NCI-H345 (cell line): ENCODE data around the gene SLC26A4.

Experiments used
- DNase-seq: peaks from one replicate; lab custom pipeline; 2025; lab: John Stamatoyannopoulos, UW

The SLC26A4 gene

GRCh38 chr7:107661081-107661864 is 645 bp downstream of the SLC26A4 start:
- DNase-seq = peak; percentile 67

GRCh38 chr7:107661865-107662379 is 1.3 kb downstream of the SLC26A4 start:
- DNase-seq = peak; percentile 29

GRCh38 chr7:107663196-107663595 is 2.6 kb downstream of the SLC26A4 start:
- no peak for DNase-seq

GRCh38 chr7:107666790-107667189 is 6.2 kb downstream of the SLC26A4 start:
- no peak for DNase-seq

- no peak for DNase-seq
Measured at GRCh38 chr7:107667341-107667740, 6.7 kb downstream of the SLC26A4 start.

GRCh38 chr7:107668296-107668695 is 7.7 kb downstream of the SLC26A4 start:
- no peak for DNase-seq

- no peak for DNase-seq
Measured at GRCh38 chr7:107672183-107672582, 11.6 kb downstream of the SLC26A4 start.

GRCh38 chr7:107676249-107676648 is 15.6 kb downstream of the SLC26A4 start:
- no peak for DNase-seq

GRCh38 chr7:107678110-107678753 is 17.6 kb downstream of the SLC26A4 start:
- DNase-seq = no peak

- DNase-seq = no peak
Measured at GRCh38 chr7:107680478-107680877, 19.9 kb downstream of the SLC26A4 start.

GRCh38 chr7:107682886-107683285 is 22.3 kb downstream of the SLC26A4 start:
- DNase-seq = no peak

- DNase-seq = no peak
Measured at GRCh38 chr7:107684287-107684686, 23.7 kb downstream of the SLC26A4 start.

- DNase-seq = no peak
Measured at GRCh38 chr7:107684947-107685463, 24.4 kb downstream of the SLC26A4 start.

GRCh38 chr7:107686816-107687387 is 26.3 kb downstream of the SLC26A4 start:
- no peak for DNase-seq

GRCh38 chr7:107687656-107688055 is 27.0 kb downstream of the SLC26A4 start:
- no peak for DNase-seq

- no peak for DNase-seq
Measured at GRCh38 chr7:107689553-107689952, 28.9 kb downstream of the SLC26A4 start.

- no peak for DNase-seq
Measured at GRCh38 chr7:107690084-107690483, 29.5 kb downstream of the SLC26A4 start.

GRCh38 chr7:107690611-107691010 is 30.0 kb downstream of the SLC26A4 start:
- DNase-seq = no peak

- DNase-seq = no peak
Measured at GRCh38 chr7:107691716-107692115, 31.1 kb downstream of the SLC26A4 start.

- DNase-seq = no peak
Measured at GRCh38 chr7:107692501-107692900, 31.9 kb downstream of the SLC26A4 start.

GRCh38 chr7:107693396-107693795 is 32.8 kb downstream of the SLC26A4 start:
- no peak for DNase-seq

GRCh38 chr7:107694386-107694785 is 33.8 kb downstream of the SLC26A4 start:
- no peak for DNase-seq
